ENCODE measurements around the gene CASKIN1.

GRCh38 chr16:2180461-2180860, 15.9 kb downstream of the CASKIN1 start:
- TF ChIP-seq YY1 (IDR thresholded peaks at IDR 0.05; ENCODE audit: low read depth): no peak
- TF ChIP-seq TAF1 (IDR thresholded peaks at IDR 0.05; ENCODE audit: low read depth): no peak
- no peak for TF ChIP-seq MAX (IDR thresholded peaks at IDR 0.05)

Data from Ishikawa (cell line).